Breast epithelium (tissue), 3 donors: ENCODE measurements around the gene DPPA4.

Source experiments
- POLR2A ChIP-seq: fragments of 450-650 bp; IDR thresholded peaks from one replicate; pipeline ENCODE4 v1.6.1; 2016; ENCODE audit warnings: antibody characterized with exemption, mild to moderate bottlenecking, moderate library complexity
- POLR2AphosphoS5 ChIP-seq, 3 donors: sonication (generic); formaldehyde crosslinking; IDR thresholded peaks; one replicate each; pipeline ENCODE4 v1.6.1; 2017; ENCODE audit warnings: antibody characterized with exemption in 3 of 3
- TF ChIP-seq, protein P1 (sequence below), 3 donors: fragments of 450-650 bp; IDR thresholded peaks; one replicate each; pipeline ENCODE4 v1.5.1; 2016 to 2017; ENCODE audit warnings: antibody characterized with exemption in 3 of 3, mild to moderate bottlenecking in 3 of 3, moderate library complexity in 3 of 3

DNA sequence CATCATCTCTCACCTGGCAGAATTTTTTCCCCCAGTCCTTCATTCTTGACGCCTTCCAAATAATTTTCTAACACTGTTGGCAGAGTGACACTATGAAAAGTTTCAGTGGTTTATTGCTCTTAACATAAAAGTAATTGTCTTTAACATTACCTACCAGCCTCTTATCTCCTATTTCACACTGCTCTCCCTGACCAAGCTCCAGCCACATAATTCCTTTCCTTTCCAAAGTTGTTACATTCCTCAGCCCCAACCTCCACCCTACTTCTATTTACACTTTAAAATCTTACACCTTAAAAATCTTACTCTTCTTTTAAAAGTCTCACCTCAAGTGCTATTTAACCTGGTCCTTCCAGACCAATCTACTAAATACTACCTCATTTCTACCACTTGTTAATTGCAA is 2.8 kb downstream of the DPPA4 start:
- TF ChIP-seq, protein P1, sequence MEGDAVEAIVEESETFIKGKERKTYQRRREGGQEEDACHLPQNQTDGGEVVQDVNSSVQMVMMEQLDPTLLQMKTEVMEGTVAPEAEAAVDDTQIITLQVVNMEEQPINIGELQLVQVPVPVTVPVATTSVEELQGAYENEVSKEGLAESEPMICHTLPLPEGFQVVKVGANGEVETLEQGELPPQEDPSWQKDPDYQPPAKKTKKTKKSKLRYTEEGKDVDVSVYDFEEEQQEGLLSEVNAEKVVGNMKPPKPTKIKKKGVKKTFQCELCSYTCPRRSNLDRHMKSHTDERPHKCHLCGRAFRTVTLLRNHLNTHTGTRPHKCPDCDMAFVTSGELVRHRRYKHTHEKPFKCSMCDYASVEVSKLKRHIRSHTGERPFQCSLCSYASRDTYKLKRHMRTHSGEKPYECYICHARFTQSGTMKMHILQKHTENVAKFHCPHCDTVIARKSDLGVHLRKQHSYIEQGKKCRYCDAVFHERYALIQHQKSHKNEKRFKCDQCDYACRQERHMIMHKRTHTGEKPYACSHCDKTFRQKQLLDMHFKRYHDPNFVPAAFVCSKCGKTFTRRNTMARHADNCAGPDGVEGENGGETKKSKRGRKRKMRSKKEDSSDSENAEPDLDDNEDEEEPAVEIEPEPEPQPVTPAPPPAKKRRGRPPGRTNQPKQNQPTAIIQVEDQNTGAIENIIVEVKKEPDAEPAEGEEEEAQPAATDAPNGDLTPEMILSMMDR (IDR thresholded peaks at IDR 0.05): no peak
- TF ChIP-seq POLR2A (no peak), POLR2AphosphoS5 (IDR thresholded peaks at IDR 0.05) (no peak)
